NB4 (cell line): ENCODE measurements around the gene AGAP1.

ENCODE experiments used
- DNase-seq: peaks from one replicate; pipeline ENCODE4 v3.0.0; 2010; ENCODE audit warnings: low read depth
- H3K4me3 ChIP-seq: one replicate; pipeline ENCODE4 v1.5.1; 2011; ENCODE audit warnings: mild to moderate bottlenecking, low read depth, low read length, moderate library complexity
- MYC ChIP-seq: IDR thresholded peaks from 2 replicates; pipeline ENCODE4 v1.6.1; 2011; ENCODE audit warnings: low read depth, low read length
- POLR2A ChIP-seq: IDR thresholded peaks from 2 replicates; pipeline ENCODE4 v1.6.1; 2011; ENCODE audit warnings: mild to moderate bottlenecking; ENCODE audit not compliant: insufficient read length; ENCODE audit errors: extremely low read depth
- TF ChIP-seq, protein P1 (sequence below): IDR thresholded peaks from 2 replicates; pipeline ENCODE4 v1.6.1; 2011; ENCODE audit warnings: low read depth, low read length
- TF ChIP-seq, protein P2 (sequence below): IDR thresholded peaks from one replicate; pipeline ENCODE4 v1.5.1; 2012; ENCODE audit warnings: low read depth, low read length

Gene AGAP1

GRCh38 chr2:236157815-236158498 lies 664.1 kb downstream of the AGAP1 start:
- H3K4me3 ChIP-seq: no peak overlapping the region
- DNase-seq: no peak
- TF ChIP-seq POLR2A (no peak), MYC (no peak)
- TF ChIP-seq, protein P1, sequence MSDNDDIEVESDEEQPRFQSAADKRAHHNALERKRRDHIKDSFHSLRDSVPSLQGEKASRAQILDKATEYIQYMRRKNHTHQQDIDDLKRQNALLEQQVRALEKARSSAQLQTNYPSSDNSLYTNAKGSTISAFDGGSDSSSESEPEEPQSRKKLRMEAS: no peak
- TF ChIP-seq, protein P2, sequence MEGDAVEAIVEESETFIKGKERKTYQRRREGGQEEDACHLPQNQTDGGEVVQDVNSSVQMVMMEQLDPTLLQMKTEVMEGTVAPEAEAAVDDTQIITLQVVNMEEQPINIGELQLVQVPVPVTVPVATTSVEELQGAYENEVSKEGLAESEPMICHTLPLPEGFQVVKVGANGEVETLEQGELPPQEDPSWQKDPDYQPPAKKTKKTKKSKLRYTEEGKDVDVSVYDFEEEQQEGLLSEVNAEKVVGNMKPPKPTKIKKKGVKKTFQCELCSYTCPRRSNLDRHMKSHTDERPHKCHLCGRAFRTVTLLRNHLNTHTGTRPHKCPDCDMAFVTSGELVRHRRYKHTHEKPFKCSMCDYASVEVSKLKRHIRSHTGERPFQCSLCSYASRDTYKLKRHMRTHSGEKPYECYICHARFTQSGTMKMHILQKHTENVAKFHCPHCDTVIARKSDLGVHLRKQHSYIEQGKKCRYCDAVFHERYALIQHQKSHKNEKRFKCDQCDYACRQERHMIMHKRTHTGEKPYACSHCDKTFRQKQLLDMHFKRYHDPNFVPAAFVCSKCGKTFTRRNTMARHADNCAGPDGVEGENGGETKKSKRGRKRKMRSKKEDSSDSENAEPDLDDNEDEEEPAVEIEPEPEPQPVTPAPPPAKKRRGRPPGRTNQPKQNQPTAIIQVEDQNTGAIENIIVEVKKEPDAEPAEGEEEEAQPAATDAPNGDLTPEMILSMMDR: no peak

GRCh38 chr2:236158969-236159777 lies 665.3 kb downstream of the AGAP1 start:
- no peak overlapping the region for H3K4me3 ChIP-seq
- TF ChIP-seq, protein P2: no peak
- TF ChIP-seq POLR2A (no peak), MYC (no peak)
- TF ChIP-seq, protein P1: no peak

GRCh38 chr2:236159778-236160170 lies 665.9 kb downstream of the AGAP1 start:
- TF ChIP-seq, protein P1: no peak
- no peak for TF ChIP-seq POLR2A
- DNase-seq: no peak
- no peak overlapping the region for H3K4me3 ChIP-seq

More at GRCh38 chr2:236158969-236159777, 665.3 kb downstream of the AGAP1 start:
- no peak for DNase-seq

GRCh38 chr2:236160366-236161081 lies 666.7 kb downstream of the AGAP1 start:
- no peak for DNase-seq
- no peak overlapping the region for H3K4me3 ChIP-seq
- TF ChIP-seq MYC (no peak), POLR2A (no peak)
- TF ChIP-seq, protein P2: no peak
- TF ChIP-seq, protein P1: no peak

- no peak for DNase-seq
- TF ChIP-seq, protein P1: no peak
- TF ChIP-seq MYC (no peak), POLR2A (no peak)
- TF ChIP-seq, protein P2: no peak
- no peak overlapping the region for H3K4me3 ChIP-seq
Measured at GRCh38 chr2:236161082-236161462, 667.2 kb downstream of the AGAP1 start.

- no peak for TF ChIP-seq POLR2A
- no peak for TF ChIP-seq MYC
- TF ChIP-seq, protein P1: no peak
- TF ChIP-seq, protein P2: no peak
- DNase-seq: no peak
- no peak overlapping the region for H3K4me3 ChIP-seq
Measured at GRCh38 chr2:236161531-236161930, 667.7 kb downstream of the AGAP1 start.
